Measurements from ENCODE around the gene MAP2.

GRCh38 chr2:209508255-209508654 is 84.4 kb downstream of the MAP2 start:
- TF ChIP-seq, protein P1, sequence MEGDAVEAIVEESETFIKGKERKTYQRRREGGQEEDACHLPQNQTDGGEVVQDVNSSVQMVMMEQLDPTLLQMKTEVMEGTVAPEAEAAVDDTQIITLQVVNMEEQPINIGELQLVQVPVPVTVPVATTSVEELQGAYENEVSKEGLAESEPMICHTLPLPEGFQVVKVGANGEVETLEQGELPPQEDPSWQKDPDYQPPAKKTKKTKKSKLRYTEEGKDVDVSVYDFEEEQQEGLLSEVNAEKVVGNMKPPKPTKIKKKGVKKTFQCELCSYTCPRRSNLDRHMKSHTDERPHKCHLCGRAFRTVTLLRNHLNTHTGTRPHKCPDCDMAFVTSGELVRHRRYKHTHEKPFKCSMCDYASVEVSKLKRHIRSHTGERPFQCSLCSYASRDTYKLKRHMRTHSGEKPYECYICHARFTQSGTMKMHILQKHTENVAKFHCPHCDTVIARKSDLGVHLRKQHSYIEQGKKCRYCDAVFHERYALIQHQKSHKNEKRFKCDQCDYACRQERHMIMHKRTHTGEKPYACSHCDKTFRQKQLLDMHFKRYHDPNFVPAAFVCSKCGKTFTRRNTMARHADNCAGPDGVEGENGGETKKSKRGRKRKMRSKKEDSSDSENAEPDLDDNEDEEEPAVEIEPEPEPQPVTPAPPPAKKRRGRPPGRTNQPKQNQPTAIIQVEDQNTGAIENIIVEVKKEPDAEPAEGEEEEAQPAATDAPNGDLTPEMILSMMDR (optimal IDR thresholded peaks at IDR 0.05 in 1 of 3, IDR thresholded peaks at IDR 0.05 in 1 of 3, conservative IDR thresholded peaks at IDR 0.05 in 1 of 3; ENCODE audit: extremely low read depth in 1 of 3, insufficient read depth in 2 of 3, low read length in 3 of 3), result no peak
- no peak for TF ChIP-seq EZH2 (IDR thresholded peaks at IDR 0.05; ENCODE audit: low read length)
